ENCODE results near the gene PALD1. TPM values are rescaled to one million over a fixed set of nuclear protein-coding genes. Genes with fewer than 3 reads are reported as not detected.
A peak's percentile ranks its signal among the peaks of the same experiment; 100 is the strongest.

PALD1 gene
- total and polyA plus RNA-seq, 2 of the 13 experiments (the other 11 are each of a cell fraction or from before 2014, with no cell fraction given) = 0.07 to 0.09 TPM

- TF ChIP-seq FOXO4 (CRISPR knock-in tag; conservative IDR thresholded peaks at IDR 0.05) = no peak
- TF ChIP-seq IKZF5 (CRISPR knock-in tag; IDR thresholded peaks at IDR 0.05) = no peak
- no peak for TF ChIP-seq CAMTA2 (CRISPR knock-in tag; IDR thresholded peaks at IDR 0.05; ENCODE audit: borderline replicate concordance)
- no peak; the same call in 1 of the 2 replicates for TF ChIP-seq ZNF737 (CRISPR knock-in tag; IDR thresholded peaks at IDR 0.05; ENCODE audit: borderline replicate concordance)
- TF ChIP-seq CBX5 (CRISPR knock-in tag; IDR thresholded peaks at IDR 0.05; ENCODE audit: borderline replicate concordance) = no peak
- TF ChIP-seq SALL1 (CRISPR knock-in tag; IDR thresholded peaks at IDR 0.05) = peak; percentile 75
- peak; percentile 36; the same call in 1 of the 2 replicates for TF ChIP-seq NFYC (CRISPR knock-in tag; IDR thresholded peaks at IDR 0.05)
- no peak for TF ChIP-seq ZBTB42 (CRISPR knock-in tag; IDR thresholded peaks at IDR 0.05)
- TF ChIP-seq ZNF816 (CRISPR knock-in tag; IDR thresholded peaks at IDR 0.05; ENCODE audit: borderline replicate concordance) = no peak
- TF ChIP-seq RCOR2 (CRISPR knock-in tag; IDR thresholded peaks at IDR 0.05) = no peak
- TF ChIP-seq GLI4 (CRISPR knock-in tag; IDR thresholded peaks at IDR 0.05; ENCODE audit: borderline replicate concordance) = no peak
- no peak for TF ChIP-seq ZFAT (CRISPR knock-in tag; conservative IDR thresholded peaks at IDR 0.05)
- no peak for TF ChIP-seq ZNF513 (CRISPR knock-in tag; conservative IDR thresholded peaks at IDR 0.05)
- TF ChIP-seq ASH2L (IDR thresholded peaks at IDR 0.05; ENCODE audit: insufficient read length, low read depth, low read length) = no peak
- no peak for TF ChIP-seq HOXD1 (CRISPR knock-in tag; IDR thresholded peaks at IDR 0.05)
- TF ChIP-seq GATAD1 (CRISPR knock-in tag; IDR thresholded peaks at IDR 0.05) = no peak
- no peak for TF ChIP-seq ZSCAN12 (CRISPR knock-in tag; IDR thresholded peaks at IDR 0.05)
- no peak for TF ChIP-seq ZNF510 (CRISPR knock-in tag; IDR thresholded peaks at IDR 0.05; ENCODE audit: low read depth)
- no peak for TF ChIP-seq POLR2AphosphoS2 (IDR thresholded peaks at IDR 0.05; ENCODE audit: low read depth, low read length)
- no peak for TF ChIP-seq ARID2 (CRISPR knock-in tag; IDR thresholded peaks at IDR 0.05; ENCODE audit: borderline replicate concordance)
- no peak for TF ChIP-seq HMG20A (CRISPR knock-in tag; IDR thresholded peaks at IDR 0.05; ENCODE audit: borderline replicate concordance)
- no peak for TF ChIP-seq IKZF4 (CRISPR knock-in tag; IDR thresholded peaks at IDR 0.05; ENCODE audit: borderline replicate concordance, low read depth, not compliant biosample characterization)
- TF ChIP-seq E2F2 (CRISPR knock-in tag; IDR thresholded peaks at IDR 0.05; ENCODE audit: borderline replicate concordance) = no peak
- TF ChIP-seq ZBTB2 (CRISPR knock-in tag; IDR thresholded peaks at IDR 0.05; ENCODE audit: low read depth) = no peak
Observed at GRCh38 chr10:70596110-70596798, 117.7 kb downstream of the PALD1 start (continued).

All from HepG2 (cell line).